HG03575 (cell line): Measurements from ENCODE around the gene NSD2.

Experiments
- ATAC-seq: cut with Tn5 transposase; IDR thresholded peaks from one replicate; pipeline ENCODE4 v1.9.1; 2021; ENCODE audit not compliant: unreplicated experiment, insufficient number of reproducible peaks, low FRiP score; ENCODE audit errors: extremely low read depth

Gene NSD2

GRCh38 chr4:1959104-1959384 is 87.9 kb downstream of the NSD2 start:
- no peak for ATAC-seq

GRCh38 chr4:1960170-1960825 is 89.1 kb downstream of the NSD2 start:
- ATAC-seq: no peak

- ATAC-seq: no peak
Measured at GRCh38 chr4:1961038-1961437, 89.8 kb downstream of the NSD2 start.

- no peak for ATAC-seq
Measured at GRCh38 chr4:1961563-1961962, 90.4 kb downstream of the NSD2 start.

- no peak for ATAC-seq
Measured at GRCh38 chr4:1962980-1963379, 91.8 kb downstream of the NSD2 start.

- ATAC-seq: no peak
Measured at GRCh38 chr4:1964443-1964842, 93.2 kb downstream of the NSD2 start.

- no peak for ATAC-seq
Measured at GRCh38 chr4:1964971-1965370, 93.8 kb downstream of the NSD2 start.

- ATAC-seq: no peak
Measured at GRCh38 chr4:1967512-1968149, 96.4 kb downstream of the NSD2 start.

- no peak for ATAC-seq
Measured at GRCh38 chr4:1968686-1969295, 97.6 kb downstream of the NSD2 start.

GRCh38 chr4:1969928-1970723 is 98.9 kb downstream of the NSD2 start:
- no peak for ATAC-seq

- ATAC-seq: no peak
Measured at GRCh38 chr4:1970926-1971325, 99.7 kb downstream of the NSD2 start.

- ATAC-seq: no peak
Measured at GRCh38 chr4:1971456-1972200, 100.4 kb downstream of the NSD2 start.

- no peak for ATAC-seq
Measured at GRCh38 chr4:1972414-1972813, 101.2 kb downstream of the NSD2 start.

GRCh38 chr4:1973218-1973617 is 102.0 kb downstream of the NSD2 start:
- no peak for ATAC-seq

GRCh38 chr4:1973661-1974060 is 102.5 kb downstream of the NSD2 start:
- ATAC-seq: no peak

GRCh38 chr4:1974840-1975239 is 103.6 kb downstream of the NSD2 start:
- ATAC-seq: no peak

- ATAC-seq: no peak
Measured at GRCh38 chr4:1975391-1975801, 104.2 kb downstream of the NSD2 start.

- no peak for ATAC-seq
Measured at GRCh38 chr4:1975880-1976279, 104.7 kb downstream of the NSD2 start.
